IMR-90 (cell line): ENCODE measurements around the gene SAMM50.

Experiments
- BHLHE40 ChIP-seq: fragments of 150-350 bp; IDR thresholded peaks from 2 replicates; pipeline ENCODE4 v1.6.1; 2016; ENCODE audit warnings: mild to moderate bottlenecking, low read depth, low read length
- CEBPB ChIP-seq: IDR thresholded peaks from 2 replicates; pipeline ENCODE4 v1.6.1; 2012; ENCODE audit warnings: low read depth, low read length, improper control_type of control experiment
- CHD1 ChIP-seq: IDR thresholded peaks from 2 replicates; pipeline ENCODE4 v1.6.1; 2012; ENCODE audit warnings: low read depth, low read length, improper control_type of control experiment
- CTCF ChIP-seq: conservative IDR thresholded peaks from 2 replicates; pipeline ENCODE4 v1.5.1; 2012; ENCODE audit warnings: mild to moderate bottlenecking, low read depth, low read length, improper control_type of control experiment
- ELK1 ChIP-seq: fragments of 150-350 bp; IDR thresholded peaks from 2 replicates; pipeline ENCODE4 v1.6.1; 2016; ENCODE audit warnings: low read depth, mild to moderate bottlenecking, low read length, moderate library complexity, borderline replicate concordance
- FOS ChIP-seq: fragments of 150-350 bp; IDR thresholded peaks from 2 replicates; pipeline ENCODE4 v1.6.1; 2016; ENCODE audit warnings: low read depth, low read length
- MAFK ChIP-seq: IDR thresholded peaks from 2 replicates; pipeline ENCODE4 v1.6.1; 2012; ENCODE audit warnings: low read depth, low read length, improper control_type of control experiment
- MAZ ChIP-seq: IDR thresholded peaks from 2 replicates; pipeline ENCODE4 v1.6.1; 2012; ENCODE audit warnings: low read depth, mild to moderate bottlenecking, low read length, improper control_type of control experiment, moderate library complexity, borderline replicate concordance
- NFE2L2 ChIP-seq: fragments of 150-350 bp; IDR thresholded peaks from 2 replicates; pipeline ENCODE4 v1.6.1; 2016; ENCODE audit warnings: low read depth, mild to moderate bottlenecking, low read length
- POLR2A ChIP-seq: IDR thresholded peaks from 2 replicates; pipeline ENCODE4 v1.6.1; 2012; ENCODE audit warnings: mild to moderate bottlenecking, low read depth, low read length
- RAD21 ChIP-seq: IDR thresholded peaks from 2 replicates; pipeline ENCODE4 v1.6.1; 2012; ENCODE audit warnings: low read length, improper control_type of control experiment
- RFX5 ChIP-seq: IDR thresholded peaks from 2 replicates; pipeline ENCODE4 v1.8.0; 2012; ENCODE audit warnings: low read depth, mild to moderate bottlenecking, low read length, moderate library complexity
- SMC3 ChIP-seq: fragments of 150-350 bp; IDR thresholded peaks from 2 replicates; pipeline ENCODE4 v1.6.1; 2016; ENCODE audit warnings: low read depth, mild to moderate bottlenecking, antibody characterized with exemption, low read length, moderate library complexity
- USF2 ChIP-seq: fragments of 150-350 bp; IDR thresholded peaks from 2 replicates; pipeline ENCODE4 v1.6.1; 2017; ENCODE audit warnings: mild to moderate bottlenecking, antibody characterized with exemption, low read length, low read depth

- TF ChIP-seq CTCF (no peak), MAFK (no peak), NFE2L2 (no peak), POLR2A (no peak), SMC3 (no peak), BHLHE40 (no peak), USF2 (no peak), CHD1 (no peak), FOS (no peak), ELK1 (no peak), CEBPB (no peak), MAZ (no peak), RAD21 (no peak), RFX5 (no peak)
These were observed 28.6 kb downstream of the SAMM50 start for GRCh38 chr22:43983808-43984207.
